GOT3 (cell line): ENCODE results near the gene SYTL4.
"Not testable (repeated sequence)": the region's sequence is repeated elsewhere in the genome, so short reads cannot be mapped to it uniquely, and the experiment has no call there.

Experiments used
- DNase-seq: peaks from one replicate; lab custom pipeline; 2025; ENCODE audit warnings: mixed read lengths; lab: John Stamatoyannopoulos, UW

The SYTL4 gene

DNA sequence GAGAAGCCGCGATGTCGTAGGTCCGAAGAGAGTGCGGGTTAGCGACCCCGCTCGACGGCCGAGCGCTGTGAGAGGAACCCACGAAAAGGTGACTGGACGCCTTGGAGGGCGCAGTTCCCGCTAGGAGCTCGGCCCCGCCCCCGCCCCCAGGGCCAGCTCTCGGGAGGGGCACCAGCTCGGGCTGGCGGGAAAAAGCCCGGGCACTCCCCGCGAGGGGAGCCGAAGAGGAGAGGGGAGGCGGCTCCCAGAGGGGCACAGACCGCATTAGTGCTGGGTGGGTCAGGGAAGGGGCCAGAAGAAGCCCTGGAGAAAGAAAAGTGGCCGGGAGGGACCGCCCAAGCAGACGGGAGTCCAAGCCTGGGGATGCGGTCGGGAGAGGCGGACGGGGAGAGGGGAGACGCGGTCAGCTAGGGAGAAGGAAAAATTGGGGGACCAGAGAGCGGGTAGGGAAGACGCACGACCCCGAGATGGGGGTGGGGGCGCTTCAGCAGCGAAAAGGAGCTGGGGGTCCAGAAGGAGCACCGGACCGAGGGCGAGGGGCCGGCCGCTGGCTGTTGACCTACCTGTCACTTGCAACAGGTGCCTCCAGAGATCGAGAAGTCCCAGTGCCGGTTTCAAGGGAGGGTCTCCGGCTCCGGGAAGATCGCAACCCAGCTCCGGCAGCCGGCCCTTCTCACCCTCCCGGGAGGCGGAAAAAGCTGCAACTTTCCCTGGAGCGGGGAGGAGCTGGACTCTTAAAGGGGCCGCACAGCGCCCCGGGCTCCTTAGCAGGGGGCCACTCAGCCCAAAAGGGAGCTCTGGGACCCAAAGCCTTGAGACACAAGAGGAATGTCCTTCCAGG is at the start of gene SYTL4:
SYTL4 (minus strand) TSS at position 681 of the 841 bp plus-strand sequence. CDS start 30,084 bp downstream, outside the sequence.
- no peak for DNase-seq

- not testable (repeated sequence) for DNase-seq
These were observed 37.5 kb upstream of the SYTL4 start for GRCh38 chrX:100769439-100769838.

- DNase-seq, result peak; percentile 12
These were observed 36.9 kb upstream of the SYTL4 start for GRCh38 chrX:100768679-100769338.

DNA sequence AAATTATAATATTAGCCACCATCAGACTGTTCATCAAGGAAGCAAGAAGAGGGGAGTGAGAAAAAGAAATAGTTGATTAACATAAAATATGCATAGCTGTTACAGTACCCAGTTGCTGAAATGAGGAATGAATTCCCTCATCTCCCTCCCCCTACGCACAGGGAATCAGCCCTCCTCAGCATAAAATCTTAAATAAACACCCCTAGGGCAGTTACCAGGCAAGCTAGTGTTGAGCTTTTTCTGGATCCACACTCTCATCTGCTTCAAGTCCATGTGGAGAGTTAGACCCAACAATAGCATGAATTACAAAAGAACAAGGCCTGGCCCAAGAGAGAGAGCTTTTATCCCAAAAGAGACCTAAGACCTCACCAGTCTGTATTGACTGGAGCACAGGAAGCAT is 19.0 kb upstream of the SYTL4 start:
- no peak for DNase-seq

- DNase-seq, result no peak
These were observed 16.2 kb upstream of the SYTL4 start for GRCh38 chrX:100748108-100748507.

GRCh38 chrX:100747703-100748102 is 15.8 kb upstream of the SYTL4 start:
- DNase-seq, result no peak

DNA sequence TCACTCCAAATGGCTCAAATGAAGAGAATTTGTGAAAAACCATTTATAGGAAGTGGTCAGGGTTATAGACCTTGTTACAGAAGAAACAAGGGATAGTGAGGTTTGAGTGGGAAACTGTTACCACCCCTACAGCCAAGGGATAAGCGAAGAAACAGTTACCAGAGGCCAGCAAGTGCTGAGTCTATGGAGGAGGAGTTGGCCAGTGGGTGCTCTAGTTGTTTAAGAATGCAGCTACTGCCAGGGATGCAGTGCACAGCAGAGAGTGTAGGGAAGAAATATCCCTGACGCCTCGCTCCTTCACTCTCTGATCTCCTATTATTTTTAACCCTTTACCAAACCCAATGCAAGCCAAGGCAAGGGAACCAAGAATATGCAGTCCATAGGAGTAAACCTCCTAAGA is 15.2 kb upstream of the SYTL4 start:
- no peak for DNase-seq

GRCh38 chrX:100745806-100746537 is 14.1 kb upstream of the SYTL4 start:
- no peak for DNase-seq

- no peak for DNase-seq
These were observed 13.3 kb upstream of the SYTL4 start for GRCh38 chrX:100745205-100745604.

DNA sequence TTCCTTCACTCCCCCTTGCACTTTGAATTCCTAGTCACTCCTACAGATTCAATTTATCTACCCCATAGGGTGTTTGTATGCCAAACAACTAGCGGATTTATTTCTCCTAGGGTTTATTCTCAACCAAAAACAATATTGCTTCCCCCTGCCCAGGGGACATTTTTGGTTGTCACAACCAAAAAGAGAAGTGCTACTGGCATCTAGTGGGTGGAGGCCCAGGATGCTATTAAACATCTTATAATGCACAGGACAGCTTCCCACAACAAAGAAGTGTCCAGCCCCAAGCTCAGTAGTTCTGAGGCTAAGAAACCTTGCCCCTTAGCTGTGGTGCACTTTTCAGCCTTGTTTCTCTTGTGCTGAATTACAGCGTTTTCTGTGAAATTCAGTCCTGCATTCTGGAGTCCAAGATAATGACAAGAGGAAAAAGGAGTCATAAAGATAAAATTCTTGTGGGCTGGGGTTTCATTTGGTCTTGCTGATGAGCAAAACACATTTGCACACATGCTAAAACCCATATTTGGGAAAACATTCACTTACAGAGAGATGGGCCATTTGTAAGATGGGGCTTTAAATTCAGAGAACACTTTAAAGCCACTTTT is 11.2 kb upstream of the SYTL4 start:
- no peak for DNase-seq

DNA sequence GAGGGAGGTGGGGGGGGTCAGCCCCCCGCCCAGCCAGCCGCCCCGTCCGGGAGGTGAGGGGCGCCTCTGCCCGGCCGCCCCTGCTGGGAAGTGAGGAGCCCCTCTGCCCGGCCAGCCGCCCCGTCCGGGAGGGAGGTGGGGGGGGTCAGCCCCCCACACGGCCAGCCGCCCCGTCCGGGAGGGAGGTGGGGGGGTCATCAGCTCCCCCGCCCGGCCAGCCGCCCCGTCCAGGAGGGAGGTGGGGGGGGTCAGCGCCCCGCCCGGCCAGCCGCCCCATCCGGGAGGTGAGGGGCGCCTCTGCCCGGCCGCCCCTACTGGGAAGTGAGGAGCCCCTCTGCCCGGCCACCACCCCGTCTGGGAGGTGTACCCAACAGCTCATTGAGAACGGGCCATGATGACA is 7.9 kb downstream of the SYTL4 start:
- DNase-seq, result not testable (repeated sequence)

- no peak for DNase-seq
These were observed 10.6 kb downstream of the SYTL4 start for GRCh38 chrX:100721328-100721727.

- no peak for DNase-seq
These were observed 11.6 kb downstream of the SYTL4 start for GRCh38 chrX:100720301-100720700.

GRCh38 chrX:100719139-100719538 is 12.8 kb downstream of the SYTL4 start:
- no peak for DNase-seq

GRCh38 chrX:100717363-100717762 is 14.6 kb downstream of the SYTL4 start:
- DNase-seq, result no peak

DNA sequence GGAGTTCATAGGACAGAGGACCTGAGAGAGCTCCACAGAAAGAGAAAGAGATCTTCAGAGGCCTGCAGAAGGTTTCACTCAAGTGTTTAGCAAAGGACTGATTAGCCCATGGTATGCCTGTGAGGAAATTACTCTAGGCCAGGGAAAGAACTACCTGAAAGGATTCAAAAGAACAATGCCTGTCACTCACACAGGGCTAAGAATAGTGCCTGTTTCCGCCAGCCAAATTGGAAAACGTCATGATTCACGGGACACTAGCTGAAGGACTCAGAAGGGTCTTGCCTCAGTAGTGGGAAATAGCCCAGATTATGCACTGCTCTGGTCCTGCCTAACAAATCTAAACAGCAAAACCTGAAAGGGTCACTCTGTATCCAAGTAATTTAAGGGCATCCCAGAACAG is 21.1 kb downstream of the SYTL4 start:
- DNase-seq, result no peak

GRCh38 chrX:100704581-100705203 is 27.2 kb downstream of the SYTL4 start:
- DNase-seq, result no peak

- no peak for DNase-seq
These were observed 31.1 kb downstream of the SYTL4 start for GRCh38 chrX:100700809-100701208.

DNA sequence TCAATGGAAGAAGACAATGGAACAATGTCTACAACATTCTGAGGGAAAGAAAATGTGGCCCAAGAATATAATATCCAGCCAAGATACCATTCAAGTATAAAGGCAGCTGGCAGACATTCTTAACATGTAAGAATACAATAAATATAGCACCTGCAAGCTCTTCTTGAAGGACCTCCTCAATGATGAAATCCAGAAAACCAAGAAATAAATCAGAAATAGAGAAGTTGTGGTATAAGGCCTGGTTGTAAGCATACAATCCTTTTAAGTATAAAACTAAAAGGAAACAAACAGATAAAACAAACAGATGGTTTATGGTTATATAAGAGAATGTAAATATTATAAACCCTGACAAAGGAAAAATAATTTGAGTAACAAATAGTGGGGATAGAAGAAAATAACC is 33.4 kb downstream of the SYTL4 start:
- DNase-seq, result no peak

DNA sequence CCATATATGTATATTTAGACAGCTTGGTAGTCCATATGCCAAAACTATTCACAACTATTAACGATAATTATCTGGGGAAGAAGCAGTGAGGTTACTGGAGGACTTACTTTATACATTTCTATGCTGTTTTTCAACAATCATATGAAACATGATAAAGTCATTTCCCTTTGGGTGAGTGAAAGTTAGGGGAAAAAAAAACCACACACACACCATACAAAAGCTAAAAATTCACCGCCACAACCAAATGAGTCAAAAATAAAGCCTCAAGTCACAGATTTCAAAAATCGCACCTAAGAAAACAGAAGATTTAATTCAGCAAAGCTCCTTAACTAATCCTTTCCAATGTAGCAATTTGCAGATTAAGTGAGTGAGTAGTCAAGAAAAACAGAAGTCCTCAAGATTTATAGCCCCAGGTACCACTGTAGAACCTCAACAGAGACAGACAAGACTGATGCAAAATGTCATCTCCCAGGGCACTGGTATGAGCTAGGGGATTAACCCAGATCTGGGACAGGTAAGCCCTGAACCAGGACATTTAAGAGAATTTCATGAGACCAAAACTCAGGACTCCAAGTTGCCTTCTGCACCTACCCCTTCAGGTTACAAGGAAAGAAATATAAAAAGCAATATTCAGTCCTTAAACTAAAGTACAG is 35.1 kb downstream of the SYTL4 start:
- DNase-seq, result no peak

DNA sequence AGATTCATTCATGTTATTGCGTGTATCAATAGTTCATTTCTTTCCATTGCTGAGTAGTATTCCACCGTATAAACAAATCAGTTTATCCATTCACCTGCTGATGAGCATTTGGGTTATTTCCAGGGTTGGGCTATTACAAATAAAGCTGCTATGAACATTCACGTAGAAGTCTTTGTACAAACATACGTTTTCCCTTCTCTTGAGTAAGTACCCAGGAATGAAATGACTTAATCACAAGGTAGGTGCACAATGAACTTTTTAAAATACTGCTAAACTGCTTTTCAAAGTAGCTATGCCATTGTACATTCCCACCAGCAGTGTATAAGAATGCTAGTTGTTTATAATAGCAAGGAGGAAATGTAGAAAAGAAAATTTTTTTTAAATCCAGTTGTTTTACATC is 35.9 kb downstream of the SYTL4 start:
- no peak for DNase-seq
